ENCODE measurements around the gene PRPF38A. TPM values are rescaled to one million over a fixed set of nuclear protein-coding genes. Genes with fewer than 3 reads are reported as not detected.

Gene PRPF38A
- total and polyA plus RNA-seq, 11 donors, result 6.2 to 24.7 (median 16.5) TPM

DNA sequence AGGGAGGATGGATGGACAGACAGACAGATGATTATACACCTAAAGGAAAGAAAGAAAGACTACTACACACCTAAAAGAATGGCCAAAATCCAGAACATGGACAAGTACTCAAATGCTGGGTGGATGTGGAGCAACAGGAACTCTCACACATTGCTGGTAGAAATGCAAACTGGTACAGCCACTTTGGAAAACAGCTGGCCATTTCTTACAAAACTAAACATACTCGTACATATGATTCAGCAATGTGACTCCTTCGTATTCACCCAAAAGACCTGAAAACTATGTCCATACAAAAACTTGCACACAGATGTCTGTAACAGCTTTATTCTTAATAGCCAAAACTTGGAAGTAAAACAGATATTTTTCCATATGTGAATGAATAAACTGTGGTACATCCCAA is 51.3 kb downstream of the PRPF38A start:
- no peaks in the 10 kb centered on the region for H3K9me3 ChIP-seq
- TF ChIP-seq, protein P1, sequence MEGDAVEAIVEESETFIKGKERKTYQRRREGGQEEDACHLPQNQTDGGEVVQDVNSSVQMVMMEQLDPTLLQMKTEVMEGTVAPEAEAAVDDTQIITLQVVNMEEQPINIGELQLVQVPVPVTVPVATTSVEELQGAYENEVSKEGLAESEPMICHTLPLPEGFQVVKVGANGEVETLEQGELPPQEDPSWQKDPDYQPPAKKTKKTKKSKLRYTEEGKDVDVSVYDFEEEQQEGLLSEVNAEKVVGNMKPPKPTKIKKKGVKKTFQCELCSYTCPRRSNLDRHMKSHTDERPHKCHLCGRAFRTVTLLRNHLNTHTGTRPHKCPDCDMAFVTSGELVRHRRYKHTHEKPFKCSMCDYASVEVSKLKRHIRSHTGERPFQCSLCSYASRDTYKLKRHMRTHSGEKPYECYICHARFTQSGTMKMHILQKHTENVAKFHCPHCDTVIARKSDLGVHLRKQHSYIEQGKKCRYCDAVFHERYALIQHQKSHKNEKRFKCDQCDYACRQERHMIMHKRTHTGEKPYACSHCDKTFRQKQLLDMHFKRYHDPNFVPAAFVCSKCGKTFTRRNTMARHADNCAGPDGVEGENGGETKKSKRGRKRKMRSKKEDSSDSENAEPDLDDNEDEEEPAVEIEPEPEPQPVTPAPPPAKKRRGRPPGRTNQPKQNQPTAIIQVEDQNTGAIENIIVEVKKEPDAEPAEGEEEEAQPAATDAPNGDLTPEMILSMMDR (IDR thresholded peaks at IDR 0.05), result no peak
- TF ChIP-seq POLR2A (IDR thresholded peaks at IDR 0.05), result no peak
- H3K4me1 ChIP-seq, result no peaks in the 10 kb centered on the region
- H3K36me3 ChIP-seq, result peaks cover 0 to 73% (median 19%) of the 10 kb centered on the region in 9 donors
- WGBS, 4 donors, result 95 to 99% (median 98%) methylated on average over 2 of the region's 2 CpGs
- H3K27me3 ChIP-seq, result no peaks in the 10 kb centered on the region
- intact Hi-C loops (cut with DNase I), result no loop called here
- ATAC-seq (no peak), DNase-seq (no peak)
- H3K4me3 ChIP-seq, result no peak overlapping the region
- no peak overlapping the region for H3K27ac ChIP-seq

DNA sequence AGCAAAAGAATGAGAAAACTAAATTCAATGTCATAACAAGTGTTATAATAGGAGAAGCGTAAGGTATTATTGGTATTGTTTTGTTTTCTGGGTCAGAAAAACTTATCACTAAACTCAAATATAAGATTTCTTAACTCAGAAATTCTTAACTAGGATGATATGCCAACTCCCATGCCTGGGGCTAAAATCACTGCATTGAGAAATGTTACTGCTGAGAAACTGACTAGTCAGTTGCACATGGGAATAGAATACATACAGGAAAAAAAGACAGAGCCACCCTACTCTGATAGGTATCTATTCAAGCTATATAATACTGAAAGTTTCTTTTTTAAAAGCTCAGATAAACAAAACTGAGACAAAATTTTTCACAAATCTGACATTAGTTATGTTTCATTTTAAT is 56.3 kb downstream of the PRPF38A start:
- Histone ChIP-seq H3K4me3 (no peak overlapping the region), H3K27me3 (no peaks in the 10 kb centered on the region), H3K4me1 (no peaks in the 10 kb centered on the region), H3K27ac (no peak overlapping the region), H3K9me3 (no peaks in the 10 kb centered on the region), H3K36me3 (peaks cover 0 to 70% (median 27%) of the 10 kb centered on the region in 9 donors)
- no peak for ATAC-seq
- no peak for DNase-seq
- intact Hi-C loops (cut with DNase I), result loop anchor here in 1 of 10 donors (10.0 kb wide), 1 partner anchor 224 kb away; no protein-coding TSS in a partner anchor
- 97 to 100% (median 99%) methylated on average over 1 of the region's 1 CpG for WGBS, 4 donors
- TF ChIP-seq, protein P1 (IDR thresholded peaks at IDR 0.05), result no peak
- TF ChIP-seq POLR2A (IDR thresholded peaks at IDR 0.05), result no peak

DNA sequence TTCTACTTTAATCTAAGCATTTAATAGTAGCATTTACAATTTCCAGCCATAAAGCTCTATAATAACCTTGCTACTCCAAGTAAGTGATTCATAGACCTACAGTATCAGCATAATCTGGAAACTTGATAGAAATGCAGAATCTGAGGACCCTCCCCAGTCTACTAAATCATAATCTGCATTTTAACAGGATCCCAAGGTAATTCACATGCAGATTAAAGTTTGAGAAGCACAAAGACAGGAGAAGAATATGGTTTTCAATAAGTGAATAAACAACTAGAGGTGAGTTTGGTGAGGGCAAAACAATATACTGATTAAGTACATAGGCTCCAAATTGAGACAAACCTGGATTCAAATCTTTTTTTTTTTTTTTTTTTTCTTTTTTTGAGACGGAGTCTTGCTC is 57.4 kb downstream of the PRPF38A start:
- intact Hi-C loops (cut with DNase I), result loop anchor here in 1 of 10 donors (10.0 kb wide), 1 partner anchor 223 kb away; no protein-coding TSS in a partner anchor
- ATAC-seq (no peak), DNase-seq (no peak)
- TF ChIP-seq POLR2A (IDR thresholded peaks at IDR 0.05), result no peak
- TF ChIP-seq, protein P1 (IDR thresholded peaks at IDR 0.05), result no peak
- Histone ChIP-seq H3K4me1 (no peaks in the 10 kb centered on the region), H3K27ac (no peak overlapping the region), H3K9me3 (no peaks in the 10 kb centered on the region), H3K4me3 (no peak overlapping the region), H3K36me3 (peaks cover 0 to 62% (median 31%) of the 10 kb centered on the region in 9 donors), H3K27me3 (no peaks in the 10 kb centered on the region)
- 86 to 100% (median 90%) methylated on average over 1 of the region's 1 CpG for WGBS, 4 donors

DNA sequence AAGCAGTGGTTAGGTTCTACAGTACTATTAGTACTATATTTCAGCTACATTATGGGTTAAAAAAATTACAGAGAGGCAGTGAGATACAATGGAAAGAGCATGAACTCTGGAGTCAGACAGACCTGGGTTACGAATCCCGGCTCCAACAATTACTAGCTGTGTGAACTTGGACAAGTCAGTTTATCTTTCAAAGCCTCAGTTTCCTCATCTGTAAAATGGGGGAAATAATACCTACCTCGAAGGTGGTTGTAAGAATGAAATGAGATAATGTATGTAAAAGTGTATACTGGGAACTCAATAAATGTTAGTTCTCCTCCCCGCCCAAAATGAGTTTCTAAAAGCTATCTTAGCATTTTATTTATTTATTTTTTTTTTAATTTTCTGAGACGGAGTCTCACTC is 59.5 kb downstream of the PRPF38A start:
- H3K9me3 ChIP-seq, result no peaks in the 10 kb centered on the region
- no peaks in the 10 kb centered on the region for H3K27me3 ChIP-seq
- intact Hi-C loops (cut with DNase I), result loop anchor here in 1 of 10 donors (10.0 kb wide), 1 partner anchor 221 kb away; no protein-coding TSS in a partner anchor
- ATAC-seq (no peak), DNase-seq (no peak)
- WGBS, 4 donors, result 91 to 98% (median 96%) methylated on average over 5 of the region's 5 CpGs
- no peaks in the 10 kb centered on the region for H3K4me1 ChIP-seq
- H3K4me3 ChIP-seq, result no peak overlapping the region
- H3K27ac ChIP-seq, result no peak overlapping the region
- peaks cover 0 to 50% (median 33%) of the 10 kb centered on the region in 9 donors for H3K36me3 ChIP-seq
- TF ChIP-seq POLR2A (IDR thresholded peaks at IDR 0.05), result no peak
- TF ChIP-seq, protein P1 (IDR thresholded peaks at IDR 0.05), result no peak

Measured in heart left ventricle (tissue), 16 donors.